Measurements from ENCODE around the gene SNAP23.

DNA sequence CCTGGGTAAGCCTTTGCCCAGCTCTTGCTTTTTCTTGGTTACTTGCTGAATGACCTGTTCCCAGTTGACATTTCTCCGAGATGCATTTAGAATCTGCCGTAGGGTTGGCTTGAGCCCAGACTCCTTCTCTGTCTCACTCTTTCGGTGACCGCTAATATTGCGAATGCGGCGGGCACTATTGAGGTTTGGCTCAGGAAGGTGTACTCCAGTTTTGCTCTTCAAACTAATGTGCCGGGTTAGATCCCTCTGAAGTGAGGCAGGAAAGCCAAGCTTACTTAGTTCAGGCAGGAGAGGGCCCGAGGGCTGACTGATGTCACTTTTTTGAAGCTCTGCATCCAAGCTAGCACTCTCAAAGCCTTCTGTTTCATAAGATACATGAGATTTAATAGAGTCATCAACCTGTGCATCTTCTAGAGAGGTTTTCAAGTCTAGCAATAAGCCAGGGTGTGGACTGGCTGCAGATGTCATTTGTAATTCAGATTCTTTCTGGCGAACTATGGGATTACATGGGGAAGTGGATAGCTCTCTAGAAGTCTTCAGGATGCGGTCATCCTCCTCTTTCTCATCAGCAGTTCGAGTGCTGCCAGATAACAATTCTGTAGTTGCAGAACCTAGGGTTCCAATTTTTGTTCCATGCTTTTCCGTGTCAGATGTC lies 45.5 kb upstream of the SNAP23 start:
- TF ChIP-seq POLR2A (IDR thresholded peaks at IDR 0.05; ENCODE audit: low read depth, low read length) (no peak), TAF1 (IDR thresholded peaks at IDR 0.05; ENCODE audit: borderline replicate concordance, low read depth, low read length) (no peak)

Measured in GM12892 (cell line).